OCI-LY7 (cell line): ENCODE measurements around the gene RAF1.

Experiments used
- EZH2phosphoT487 ChIP-seq: fragments of 200-600 bp; sonication (generic); IDR thresholded peaks from 2 replicates; pipeline ENCODE4 v1.6.1; 2018; ENCODE audit warnings: low read depth, borderline replicate concordance, mild to moderate bottlenecking, mixed run types, antibody characterized with exemption, low read length, moderate library complexity, mixed read lengths
- TF ChIP-seq, protein P1 (sequence below): fragments of 200-600 bp; sonication (generic); conservative IDR thresholded peaks from 2 replicates; pipeline ENCODE4 v1.5.1; 2014; ENCODE audit warnings: mild to moderate bottlenecking, antibody characterized with exemption, low read length, moderate library complexity, mixed read lengths

DNA sequence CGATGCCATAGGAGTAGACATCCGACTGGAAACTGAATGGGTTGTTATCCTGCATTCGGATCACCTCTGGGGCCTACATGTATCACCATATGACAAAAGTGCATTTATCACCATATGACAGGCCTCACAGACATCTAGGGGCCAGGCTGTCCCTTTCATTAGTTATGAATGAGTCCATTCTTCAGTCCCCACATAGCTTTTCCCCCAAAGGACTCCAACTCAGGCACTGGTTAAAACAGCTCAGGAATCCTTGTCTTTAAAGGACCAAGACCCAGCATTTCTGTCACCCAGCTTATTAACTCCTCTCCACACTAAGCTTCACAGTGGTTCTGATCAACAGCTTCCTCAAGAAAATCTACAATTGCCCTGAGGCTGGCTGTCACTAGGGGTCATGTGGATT, 78.7 kb downstream of the RAF1 start:
- TF ChIP-seq, protein P1, sequence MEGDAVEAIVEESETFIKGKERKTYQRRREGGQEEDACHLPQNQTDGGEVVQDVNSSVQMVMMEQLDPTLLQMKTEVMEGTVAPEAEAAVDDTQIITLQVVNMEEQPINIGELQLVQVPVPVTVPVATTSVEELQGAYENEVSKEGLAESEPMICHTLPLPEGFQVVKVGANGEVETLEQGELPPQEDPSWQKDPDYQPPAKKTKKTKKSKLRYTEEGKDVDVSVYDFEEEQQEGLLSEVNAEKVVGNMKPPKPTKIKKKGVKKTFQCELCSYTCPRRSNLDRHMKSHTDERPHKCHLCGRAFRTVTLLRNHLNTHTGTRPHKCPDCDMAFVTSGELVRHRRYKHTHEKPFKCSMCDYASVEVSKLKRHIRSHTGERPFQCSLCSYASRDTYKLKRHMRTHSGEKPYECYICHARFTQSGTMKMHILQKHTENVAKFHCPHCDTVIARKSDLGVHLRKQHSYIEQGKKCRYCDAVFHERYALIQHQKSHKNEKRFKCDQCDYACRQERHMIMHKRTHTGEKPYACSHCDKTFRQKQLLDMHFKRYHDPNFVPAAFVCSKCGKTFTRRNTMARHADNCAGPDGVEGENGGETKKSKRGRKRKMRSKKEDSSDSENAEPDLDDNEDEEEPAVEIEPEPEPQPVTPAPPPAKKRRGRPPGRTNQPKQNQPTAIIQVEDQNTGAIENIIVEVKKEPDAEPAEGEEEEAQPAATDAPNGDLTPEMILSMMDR, result no peak
- TF ChIP-seq EZH2phosphoT487, result no peak
